GM23248 (cell line): Measurements from ENCODE around the gene PHYHD1. TPM values are rescaled to one million over a fixed set of nuclear protein-coding genes. Genes with fewer than 3 reads are reported as not detected.

Experiments
- DNase-seq: peaks from one replicate; pipeline ENCODE4 v3.0.0-alpha.2; 2015
- H2AFZ ChIP-seq: fragments of 200-600 bp; sonication (generic); 2 replicates; pipeline ENCODE4 v1.6.1; 2016; ENCODE audit warnings: antibody characterized with exemption
- H3F3A ChIP-seq: fragments of 200-600 bp; sonication (generic); 2 replicates; pipeline ENCODE4 v1.6.1; 2016; ENCODE audit warnings: mild to moderate bottlenecking, antibody characterized with exemption, mixed run types; ENCODE audit not compliant: insufficient read depth
- H3K27ac ChIP-seq: fragments of 200-600 bp; sonication (generic); 2 replicates; pipeline ENCODE4 v1.5.1; 2016; ENCODE audit warnings: mild to moderate bottlenecking
- H3K27me3 ChIP-seq: fragments of 200-600 bp; sonication (generic); replicated peaks from 2 replicates; pipeline ENCODE4 v1.6.1; 2016; ENCODE audit warnings: mild to moderate bottlenecking; ENCODE audit not compliant: insufficient read depth
- H3K36me3 ChIP-seq: fragments of 200-600 bp; sonication (generic); 2 replicates; pipeline ENCODE4 v1.6.1; 2016; ENCODE audit warnings: low read depth, mild to moderate bottlenecking
- H3K4me1 ChIP-seq: fragments of 200-600 bp; sonication (generic); 2 replicates; pipeline ENCODE4 v1.6.1; 2016; ENCODE audit warnings: mild to moderate bottlenecking; ENCODE audit not compliant: insufficient read depth
- H3K4me2 ChIP-seq: fragments of 200-600 bp; sonication (generic); one replicate; pipeline ENCODE4 v1.6.1; 2016; ENCODE audit warnings: mild to moderate bottlenecking; ENCODE audit not compliant: unreplicated experiment
- H3K4me3 ChIP-seq: fragments of 200-600 bp; sonication (generic); 2 replicates; pipeline ENCODE4 v1.5.1; 2016; ENCODE audit warnings: mild to moderate bottlenecking
- H3K79me2 ChIP-seq: fragments of 200-600 bp; sonication (generic); 2 replicates; pipeline ENCODE4 v1.6.1; 2016; ENCODE audit warnings: mild to moderate bottlenecking; ENCODE audit not compliant: insufficient read depth
- H3K9ac ChIP-seq: fragments of 200-600 bp; sonication (generic); 2 replicates; pipeline ENCODE4 v1.6.1; 2016; ENCODE audit warnings: mild to moderate bottlenecking
- H3K9me2 ChIP-seq: fragments of 200-600 bp; sonication (generic); 2 replicates; pipeline ENCODE4 v1.6.1; 2016; ENCODE audit warnings: mixed run types, mild to moderate bottlenecking, moderate library complexity; ENCODE audit not compliant: insufficient read depth
- H3K9me3 ChIP-seq: fragments of 200-600 bp; sonication (generic); one replicate; pipeline ENCODE4 v1.6.1; 2017; ENCODE audit warnings: low read depth
- H4K20me1 ChIP-seq: fragments of 200-600 bp; sonication (generic); 2 replicates; pipeline ENCODE4 v1.6.0; 2016; ENCODE audit not compliant: insufficient read depth
- EZH2 ChIP-seq: fragments of 200-600 bp; sonication (generic); IDR thresholded peaks from 2 replicates; pipeline ENCODE4 v1.6.1; 2018; ENCODE audit warnings: antibody characterized with exemption, mild to moderate bottlenecking; ENCODE audit not compliant: insufficient read depth, poor library complexity, severe bottlenecking
- EZH2phosphoT487 ChIP-seq: fragments of 200-600 bp; sonication (generic); IDR thresholded peaks from 2 replicates; pipeline ENCODE4 v1.6.1; 2018; ENCODE audit warnings: antibody characterized with exemption, moderate library complexity, mild to moderate bottlenecking, low read depth; ENCODE audit not compliant: insufficient read depth
- WGBS, 2 experiments: methylation state at CpG; one replicate each; pipeline ENCODE4 v1.1.6; 2015 to 2017; ENCODE audit warnings: low lambda C conversion rate in 2 of 2, low coverage in 1 of 2; ENCODE audit errors: missing lambda C conversion rate in 2 of 2; 5-methylcytosine and 5-hydroxymethylcytosine counted together
- in situ Hi-C: fragments of 300-500 bp; cut with MboI; formaldehyde crosslinking; loops from 2 replicates; pipeline ENCODE4 v1.15.0; 2020
- polyA plus RNA-seq: library from polyadenylated mRNA; unstranded; fragments of >200 nt; fragmentation: Nextera tagmentation; extraction: Ambion mirVana; gene quantifications from 2 replicates; pipeline ENCODE4 v1.2.1, GENCODE V29; 2016
- total RNA-seq: library from RNA; depleted of rRNA; stranded (reverse); fragments of >200 nt; shearing (Covaris generic); gene quantifications from 2 replicates; pipeline ENCODE4 v1.2.3, GENCODE V29; 2014

The PHYHD1 gene
- total and polyA plus RNA-seq, 2 experiments from 2014 or later, result 4.4 to 7.4 TPM

DNA sequence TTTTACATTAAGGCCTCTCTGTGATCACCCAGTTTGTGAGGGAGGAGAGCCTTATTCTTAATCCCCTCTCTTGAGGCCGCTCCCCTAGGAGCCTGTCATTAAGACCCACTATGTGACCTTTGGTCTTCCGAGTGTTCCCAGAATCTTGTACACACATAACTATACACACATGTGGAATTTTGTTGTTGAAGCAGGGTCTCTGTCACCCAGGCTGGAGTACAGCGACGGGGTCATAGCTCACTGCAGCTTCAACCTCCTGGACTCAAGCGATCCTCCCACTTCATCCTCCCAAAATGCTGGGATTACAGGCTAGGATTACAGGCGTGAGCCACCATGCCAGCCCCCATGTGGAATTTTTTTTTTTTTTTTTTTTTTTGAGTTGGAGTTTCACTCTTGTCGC, 14.8 kb upstream of the PHYHD1 start:
- DNase-seq, result no peak
- peaks cover 8% of the 10 kb centered on the region; the same call in 1 of the 2 replicates for H3F3A ChIP-seq
- TF ChIP-seq EZH2phosphoT487 (no peak), EZH2 (no peak)
- H3K9me2 ChIP-seq, result no peaks in the 10 kb centered on the region
- 88 to 89% methylated on average over 6 to 7 of the region's 7 CpGs for WGBS, 2 experiments
- H3K27me3 ChIP-seq, result no peaks in the 10 kb centered on the region
- no peak overlapping the region for H3K4me2 ChIP-seq
- peaks cover 72% of the 10 kb centered on the region for H3K79me2 ChIP-seq
- H3K9me3 ChIP-seq, result no peaks in the 10 kb centered on the region
- H3K9ac ChIP-seq, result no peak overlapping the region
- no peak overlapping the region for H3K27ac ChIP-seq
- no peak overlapping the region for H3K4me3 ChIP-seq
- H4K20me1 ChIP-seq, result no peaks in the 10 kb centered on the region
- peaks cover 16% of the 10 kb centered on the region for H3K4me1 ChIP-seq
- in situ Hi-C loops, result no loop called here
- no peak overlapping the region for H2AFZ ChIP-seq
- H3K36me3 ChIP-seq, result peaks cover 10% of the 10 kb centered on the region; the same call in 1 of the 2 replicates

- Histone ChIP-seq H3K79me2 (peaks cover 71% of the 10 kb centered on the region), H3K27ac (no peak overlapping the region)
Observed at GRCh38 chr9:128906741-128907140, 14.0 kb upstream of the PHYHD1 start.

GRCh38 chr9:128908372-128908771, 12.4 kb upstream of the PHYHD1 start:
- DNase-seq, result no peak
- H3K36me3 ChIP-seq, result peaks cover 10% of the 10 kb centered on the region; the same call in 1 of the 2 replicates
- no peak overlapping the region for H2AFZ ChIP-seq
- H4K20me1 ChIP-seq, result no peaks in the 10 kb centered on the region
- no peak overlapping the region for H3K4me3 ChIP-seq
- no peaks in the 10 kb centered on the region for H3K9me2 ChIP-seq
- 97 to 98% methylated on average over 21 to 24 of the region's 24 CpGs for WGBS, 2 experiments
- H3K27ac ChIP-seq, result no peak overlapping the region
- peaks cover 23% of the 10 kb centered on the region for H3F3A ChIP-seq
- no peaks in the 10 kb centered on the region for H3K27me3 ChIP-seq
- no peaks in the 10 kb centered on the region for H3K9me3 ChIP-seq
- peaks cover 76% of the 10 kb centered on the region for H3K79me2 ChIP-seq
- in situ Hi-C loops, result no loop called here
- peaks cover 39% of the 10 kb centered on the region for H3K4me1 ChIP-seq
- H3K9ac ChIP-seq, result no peak overlapping the region
- TF ChIP-seq EZH2phosphoT487, result no peak
- no peak for TF ChIP-seq EZH2
- H3K4me2 ChIP-seq, result no peak overlapping the region

More at GRCh38 chr9:128906741-128907140, 14.0 kb upstream of the PHYHD1 start:
- Histone ChIP-seq H3K27me3 (no peaks in the 10 kb centered on the region), H2AFZ (no peak overlapping the region), H3K4me2 (no peak overlapping the region), H3K9me2 (no peaks in the 10 kb centered on the region), H3K36me3 (peaks cover 10% of the 10 kb centered on the region; the same call in 1 of the 2 replicates), H3F3A (peaks cover 16% of the 10 kb centered on the region), H3K9ac (no peak overlapping the region), H3K4me3 (no peak overlapping the region), H4K20me1 (no peaks in the 10 kb centered on the region), H3K4me1 (peaks cover 23% of the 10 kb centered on the region), H3K9me3 (no peaks in the 10 kb centered on the region)
- in situ Hi-C loops, result no loop called here
- no peak for TF ChIP-seq EZH2phosphoT487
- DNase-seq, result no peak
- WGBS, 2 experiments, result 38 to 53% methylated on average over 2 of the region's 2 CpGs

- H3F3A ChIP-seq, result peaks cover 17% of the 10 kb centered on the region
- H3K27me3 ChIP-seq, result no peaks in the 10 kb centered on the region
- H3K27ac ChIP-seq, result no peak overlapping the region
- WGBS, 2 experiments, result 86 to 90% methylated on average over 4 of the region's 4 CpGs
- H3K4me1 ChIP-seq, result peaks cover 33% of the 10 kb centered on the region
- no peak overlapping the region for H3K4me2 ChIP-seq
- peaks cover 82% of the 10 kb centered on the region for H3K79me2 ChIP-seq
- no peaks in the 10 kb centered on the region for H3K9me2 ChIP-seq
- no peak overlapping the region for H3K4me3 ChIP-seq
- H2AFZ ChIP-seq, result no peak overlapping the region
- no peak for TF ChIP-seq EZH2phosphoT487
- TF ChIP-seq EZH2, result no peak
- in situ Hi-C loops, result no loop called here
- H3K36me3 ChIP-seq, result peaks cover 10% of the 10 kb centered on the region; the same call in 1 of the 2 replicates
- no peak for DNase-seq
- no peaks in the 10 kb centered on the region for H4K20me1 ChIP-seq
- no peak overlapping the region for H3K9ac ChIP-seq
- no peaks in the 10 kb centered on the region for H3K9me3 ChIP-seq
Observed at GRCh38 chr9:128909859-128910258, 10.9 kb upstream of the PHYHD1 start.

DNA sequence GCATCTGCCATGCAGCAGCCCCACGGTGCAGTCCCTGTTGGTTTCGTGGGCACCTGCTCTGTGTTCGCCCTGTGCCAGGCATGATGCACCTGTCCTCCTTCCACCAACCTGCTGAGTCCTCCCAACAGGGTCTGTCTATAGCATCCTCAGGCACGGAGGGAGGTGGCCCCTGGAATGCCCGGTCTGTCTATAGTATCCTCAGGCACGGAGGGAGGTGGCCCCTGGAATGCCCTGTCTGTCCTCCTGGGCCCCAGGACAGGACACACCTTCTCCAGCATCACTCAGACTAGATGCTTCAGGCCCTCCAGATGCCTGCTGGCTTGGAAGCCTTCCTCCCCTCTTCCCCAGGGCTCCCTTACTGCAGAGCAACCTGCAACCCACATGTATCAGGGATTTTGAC, 9.9 kb upstream of the PHYHD1 start:
- Histone ChIP-seq H3K27me3 (no peaks in the 10 kb centered on the region), H3K79me2 (peaks cover 84% of the 10 kb centered on the region), H4K20me1 (no peaks in the 10 kb centered on the region), H3K4me3 (no peak overlapping the region), H2AFZ (no peak overlapping the region), H3K9me3 (no peaks in the 10 kb centered on the region), H3K4me2 (peak overlapping the region; percentile 77), H3K9ac (no peak overlapping the region), H3K36me3 (peaks cover 10% of the 10 kb centered on the region; the same call in 1 of the 2 replicates), H3K9me2 (no peaks in the 10 kb centered on the region), H3F3A (peaks cover 17% of the 10 kb centered on the region), H3K4me1 (peaks cover 33% of the 10 kb centered on the region), H3K27ac (peak overlapping the region; percentile 68)
- no peak for DNase-seq
- TF ChIP-seq EZH2phosphoT487 (no peak), EZH2 (no peak)
- in situ Hi-C loops, result no loop called here
- 80 to 87% methylated on average over 6 of the region's 6 CpGs for WGBS, 2 experiments
